ENCODE data around the gene IRF2BP1.

Gene IRF2BP1

GRCh38 chr19:45863335-45863839 is 22.6 kb downstream of the IRF2BP1 start:
- in situ Hi-C loops (cut with HindIII; ENCODE audit: low sequenced_read_pairs), result no loop called here

- in situ Hi-C loops (cut with HindIII; ENCODE audit: low sequenced_read_pairs), result no loop called here
Measured at GRCh38 chr19:45862564-45863334, 23.2 kb downstream of the IRF2BP1 start, which contains the start of gene SYMPK. TSS of gene SYMPK (minus strand) at chr19:45863147. CDS start at chr19:45854495, 8,652 bp downstream.

DNA sequence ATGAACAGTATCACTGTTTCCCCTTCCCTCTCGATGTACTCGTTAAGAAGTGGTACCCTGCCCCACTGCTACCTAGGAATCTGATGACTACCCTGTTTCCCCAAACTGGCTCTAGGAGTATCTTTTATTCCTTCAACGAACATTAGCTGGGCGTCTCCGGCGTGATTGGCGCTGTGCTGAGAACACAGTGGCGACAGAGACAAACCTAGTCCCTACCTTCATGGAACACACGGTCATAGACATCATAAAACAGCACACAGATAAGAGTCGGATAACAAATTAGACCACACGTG is 23.7 kb downstream of the IRF2BP1 start:
- in situ Hi-C loops (cut with HindIII; ENCODE audit: low sequenced_read_pairs), result no loop called here

- in situ Hi-C loops (cut with HindIII; ENCODE audit: low sequenced_read_pairs), result no loop called here
Measured at GRCh38 chr19:45860359-45861259, 25.3 kb downstream of the IRF2BP1 start.

- in situ Hi-C loops (cut with HindIII; ENCODE audit: low sequenced_read_pairs), result no loop called here
Measured at GRCh38 chr19:45854167-45854778, 31.7 kb downstream of the IRF2BP1 start.

DNA sequence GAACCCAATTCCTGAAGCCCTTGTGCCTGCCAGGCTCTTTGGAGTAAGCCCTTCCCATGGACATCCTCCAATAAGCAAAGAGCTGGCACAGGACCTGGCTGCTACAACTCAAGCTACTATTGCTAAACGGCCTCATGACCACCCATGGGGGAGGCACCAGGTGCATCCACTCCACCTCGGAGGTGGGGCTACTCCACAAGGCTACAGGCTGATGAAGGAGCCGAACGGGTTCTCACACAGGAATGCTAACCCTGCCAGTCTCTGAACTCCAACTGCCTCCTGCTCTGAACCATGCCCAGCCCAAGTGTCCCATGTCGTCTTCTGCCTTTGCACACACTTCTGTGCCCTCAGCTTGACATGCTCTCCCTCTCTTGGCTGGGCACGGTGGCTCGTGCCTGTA is 33.0 kb downstream of the IRF2BP1 start:
- in situ Hi-C loops (cut with HindIII; ENCODE audit: low sequenced_read_pairs), result no loop called here

DNA sequence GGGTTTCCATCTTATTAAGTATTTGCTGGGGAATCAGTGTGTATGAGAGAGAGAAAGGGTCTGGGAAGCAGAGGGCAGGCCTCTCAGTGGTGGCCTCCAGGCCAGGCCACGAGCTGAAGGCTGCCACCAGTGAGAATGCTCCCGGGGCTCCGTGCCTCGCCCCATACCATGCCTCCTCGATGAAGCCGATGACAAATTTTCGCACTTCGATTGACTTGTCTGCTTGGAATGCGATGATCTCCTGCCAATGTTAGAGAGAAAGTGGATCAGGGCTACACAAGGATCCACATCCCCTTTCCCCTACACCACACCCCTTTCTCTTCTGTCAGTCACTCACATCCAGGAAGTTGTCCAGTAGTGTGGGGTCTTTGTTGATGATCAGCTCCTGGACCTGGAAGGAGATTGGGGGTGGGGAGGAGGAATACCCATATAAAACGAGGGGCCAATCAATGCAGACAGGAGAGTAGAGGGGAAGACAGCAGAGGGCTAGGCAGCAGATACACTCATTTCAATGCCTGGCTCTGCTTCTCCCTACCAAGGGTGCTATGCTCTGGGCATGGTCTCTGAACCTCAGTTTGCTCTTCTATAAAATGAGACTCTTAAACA is 33.7 kb downstream of the IRF2BP1 start:
- in situ Hi-C loops (cut with HindIII; ENCODE audit: low sequenced_read_pairs), result no loop called here

DNA sequence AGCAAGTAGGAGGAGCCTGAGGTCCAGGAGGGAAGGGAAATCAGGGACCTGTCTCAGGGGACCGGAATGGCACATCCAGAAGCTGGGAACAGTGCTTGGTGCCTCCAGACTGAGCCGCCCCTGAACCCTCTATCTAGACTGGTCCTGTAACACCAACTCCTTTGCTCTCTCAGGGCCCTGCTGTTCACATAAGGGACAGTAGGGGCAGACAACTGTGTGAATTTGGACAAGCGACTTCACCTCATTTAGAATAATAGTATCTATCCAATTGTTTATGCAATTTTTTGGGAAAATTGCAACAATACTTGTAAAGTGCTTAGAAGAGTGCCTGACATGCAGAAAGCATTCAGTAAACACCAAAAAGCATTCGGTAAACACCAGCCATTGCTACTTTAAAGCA is 37.0 kb downstream of the IRF2BP1 start:
- in situ Hi-C loops (cut with HindIII; ENCODE audit: low sequenced_read_pairs), result no loop called here

DNA sequence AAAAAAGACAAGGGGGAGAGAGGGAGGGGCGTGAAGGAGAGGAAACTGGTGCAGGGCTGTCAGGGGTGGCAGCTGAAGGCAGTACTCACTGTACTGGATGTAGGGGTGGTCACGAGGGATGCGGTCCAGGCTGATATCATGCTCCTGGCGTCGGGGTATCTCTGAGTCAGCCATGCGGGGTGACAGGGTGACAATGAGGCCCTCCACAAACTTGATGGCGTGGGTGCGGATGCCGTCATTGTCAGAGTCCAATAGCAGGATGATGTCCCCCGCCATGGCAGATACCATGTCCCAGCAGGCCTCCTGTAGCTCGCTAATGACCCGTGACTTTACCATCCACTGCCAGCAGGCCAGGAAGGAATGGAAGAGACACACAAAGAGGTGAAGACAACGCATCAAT is 38.3 kb downstream of the IRF2BP1 start:
- in situ Hi-C loops (cut with HindIII; ENCODE audit: low sequenced_read_pairs), result no loop called here

DNA sequence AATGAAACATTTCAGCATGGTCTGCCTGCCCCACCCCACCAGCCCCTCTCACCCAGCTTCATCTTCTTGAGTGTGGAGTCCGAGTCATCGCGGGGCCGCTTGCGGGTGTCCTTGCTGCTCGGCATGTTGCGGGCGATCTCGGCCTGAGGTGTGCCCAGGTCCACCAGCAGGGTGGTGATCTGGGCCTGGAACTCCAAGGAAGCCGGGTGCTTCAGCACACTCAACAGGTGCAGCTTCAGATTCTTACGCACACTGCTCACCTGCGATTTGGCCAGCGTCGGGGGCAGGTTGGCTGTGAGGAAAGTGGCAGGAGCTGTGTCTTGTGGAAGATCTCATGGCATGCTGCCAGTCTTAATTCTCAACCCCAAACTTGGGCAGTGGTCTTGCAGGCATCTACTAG is 43.7 kb downstream of the IRF2BP1 start:
- in situ Hi-C loops (cut with HindIII; ENCODE audit: low sequenced_read_pairs), result no loop called here

DNA sequence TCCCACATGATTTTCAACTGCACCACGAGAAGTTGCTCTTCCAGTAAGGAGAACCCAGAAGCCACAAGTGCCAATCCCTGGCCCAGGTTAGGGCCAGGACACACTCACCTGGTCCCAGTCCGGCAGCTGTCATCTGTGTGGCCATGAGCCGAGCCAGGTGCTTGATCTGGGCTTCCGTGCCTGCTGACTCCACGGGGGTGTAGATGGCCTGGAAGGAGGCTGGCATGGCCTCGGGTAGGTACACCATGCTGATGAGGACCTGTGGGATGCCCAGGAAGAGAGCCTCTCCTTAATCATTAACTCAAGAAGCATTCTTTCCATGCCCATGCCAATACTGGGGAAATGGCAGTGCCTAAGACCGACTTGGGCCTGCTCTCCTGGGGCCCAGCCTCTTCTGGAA is 51.0 kb downstream of the IRF2BP1 start:
- in situ Hi-C loops (cut with HindIII; ENCODE audit: low sequenced_read_pairs), result no loop called here
